COLO668 (cell line): Measurements from ENCODE around the gene R3HCC1L.
"Not testable (repeated sequence)": the region's sequence is repeated elsewhere in the genome, so short reads cannot be mapped to it uniquely, and the experiment has no call there.

ENCODE experiments used
- DNase-seq: peaks from one replicate; lab custom pipeline; 2025; ENCODE audit not compliant: unreplicated experiment; lab: John Stamatoyannopoulos, UW

Gene R3HCC1L

GRCh38 chr10:98128802-98129201, 5.7 kb upstream of the R3HCC1L start:
- DNase-seq = no peak

- DNase-seq = no peak
Observed at GRCh38 chr10:98131619-98132018, 2.8 kb upstream of the R3HCC1L start.

GRCh38 chr10:98133075-98133752, 1.2 kb upstream of the R3HCC1L start:
- not testable (repeated sequence) for DNase-seq

GRCh38 chr10:98134117-98134430, 383 bp upstream of the R3HCC1L start:
- DNase-seq = no peak

- no peak for DNase-seq
Observed at GRCh38 chr10:98135222-98135899, 904 bp downstream of the R3HCC1L start.

- DNase-seq = not testable (repeated sequence)
Observed at GRCh38 chr10:98136775-98137174, 2.3 kb downstream of the R3HCC1L start.

- no peak for DNase-seq
Observed at GRCh38 chr10:98138031-98138430, 3.6 kb downstream of the R3HCC1L start.

GRCh38 chr10:98139431-98139830, 5.0 kb downstream of the R3HCC1L start:
- DNase-seq = no peak

- DNase-seq = no peak
Observed at GRCh38 chr10:98141484-98142073, 7.1 kb downstream of the R3HCC1L start.

- no peak for DNase-seq
Observed at GRCh38 chr10:98144985-98145384, 10.5 kb downstream of the R3HCC1L start.

GRCh38 chr10:98149858-98150257, 15.4 kb downstream of the R3HCC1L start:
- no peak for DNase-seq

GRCh38 chr10:98150544-98150943, 16.1 kb downstream of the R3HCC1L start:
- DNase-seq = no peak

GRCh38 chr10:98152778-98153177, 18.3 kb downstream of the R3HCC1L start:
- DNase-seq = not testable (repeated sequence)

GRCh38 chr10:98153213-98153958, 18.9 kb downstream of the R3HCC1L start:
- DNase-seq = not testable (repeated sequence)

GRCh38 chr10:98154076-98154475, 19.6 kb downstream of the R3HCC1L start:
- DNase-seq = no peak

- no peak for DNase-seq
Observed at GRCh38 chr10:98158576-98158975, 24.1 kb downstream of the R3HCC1L start.

GRCh38 chr10:98163941-98164340, 29.5 kb downstream of the R3HCC1L start:
- DNase-seq = no peak

GRCh38 chr10:98167191-98167590, 32.7 kb downstream of the R3HCC1L start:
- no peak for DNase-seq

- DNase-seq = no peak
Observed at GRCh38 chr10:98168147-98168546, 33.7 kb downstream of the R3HCC1L start.

- no peak for DNase-seq
Observed at GRCh38 chr10:98168766-98169165, 34.3 kb downstream of the R3HCC1L start.

- DNase-seq = no peak
Observed at GRCh38 chr10:98169379-98169778, 34.9 kb downstream of the R3HCC1L start.
